PC-3 (cell line): ENCODE data around the gene TUBB6. TPM values are rescaled to one million over a fixed set of nuclear protein-coding genes. Genes with fewer than 3 reads are reported as not detected.

Source experiments
- ATAC-seq: fragments of 200-7000 bp; cut with Tn5 transposase; 2 replicates; pipeline ENCODE4 v1.9.1; 2020; ENCODE audit warnings: mild to moderate bottlenecking, moderate library complexity
- Bru-seq: library from RNA; stranded (reverse); fragments of 400-500 nt; gene quantifications from one replicate; lab custom pipeline; 2021; lab: Mats Ljungman, UMichigan
- BruChase-seq, 2 experiments: library from RNA; stranded (reverse); fragments of 400-500 nt; gene quantifications; one replicate each; lab custom pipeline; 2021; lab: Mats Ljungman, UMichigan
- BruUV-seq: library from RNA; stranded (reverse); fragments of 400-500 nt; replicated peaks from 2 replicates; lab custom pipeline; 2021; lab: Mats Ljungman, UMichigan
- CTCF ChIA-PET: fragments of 300-600 bp; sonication (Branson Sonifier 250); formaldehyde crosslinking; loops from one replicate; lab custom pipeline; 2022; ENCODE audit warnings: antibody characterized with exemption; lab: Charles Lee
- POLR2A ChIA-PET: fragments of 300-600 bp; sonication (Branson Sonifier 250); formaldehyde crosslinking; loops from one replicate; lab custom pipeline; 2022; ENCODE audit warnings: antibody characterized with exemption; ENCODE audit not compliant: unreplicated experiment; lab: Charles Lee
- DNase-seq: peaks from one replicate; pipeline ENCODE4 v3.0.0-alpha.2; 2015
- H2AFZ ChIP-seq: fragments of 300-600 bp; sonication (generic); 2 replicates; pipeline ENCODE4 v1.6.0; 2016; ENCODE audit warnings: antibody characterized with exemption, low read length
- H3F3A ChIP-seq: fragments of 300-600 bp; sonication (generic); one replicate; pipeline ENCODE4 v1.6.0; 2017; ENCODE audit warnings: antibody characterized with exemption, low read length, control low read depth, mild to moderate bottlenecking; ENCODE audit not compliant: unreplicated experiment
- H3K27ac ChIP-seq: fragments of 300-600 bp; sonication (generic); 2 replicates; pipeline ENCODE4 v1.5.1; 2016; ENCODE audit warnings: mild to moderate bottlenecking, low read length
- H3K27me3 ChIP-seq: fragments of 300-600 bp; sonication (generic); 2 replicates; pipeline ENCODE4 v1.6.1; 2016; ENCODE audit warnings: low read length, mixed read lengths
- H3K36me3 ChIP-seq: fragments of 300-600 bp; sonication (generic); 2 replicates; pipeline ENCODE4 v1.6.1; 2016; ENCODE audit warnings: low read depth, mixed run types, low read length, mixed read lengths
- H3K4me1 ChIP-seq: fragments of 300-600 bp; sonication (generic); 2 replicates; pipeline ENCODE4 v1.5.1; 2016; ENCODE audit warnings: low read length; ENCODE audit not compliant: insufficient read depth
- H3K4me2 ChIP-seq: fragments of 300-600 bp; sonication (generic); 2 replicates; pipeline ENCODE4 v1.6.0; 2016; ENCODE audit warnings: low read length
- H3K4me3 ChIP-seq: fragments of 300-600 bp; sonication (generic); 2 replicates; pipeline ENCODE4 v1.5.1; 2016; ENCODE audit warnings: mild to moderate bottlenecking, low read length, mixed read lengths
- H3K79me2 ChIP-seq: fragments of 300-600 bp; sonication (generic); 2 replicates; pipeline ENCODE4 v1.6.1; 2017; ENCODE audit warnings: low read length, mixed read lengths
- H3K9ac ChIP-seq: fragments of 300-600 bp; sonication (generic); 2 replicates; pipeline ENCODE4 v1.6.0; 2016; ENCODE audit warnings: mild to moderate bottlenecking, low read length
- H3K9me2 ChIP-seq: fragments of 300-600 bp; sonication (generic); replicated peaks from 2 replicates; pipeline ENCODE4 v1.6.1; 2016; ENCODE audit warnings: mixed run types, low read length, mixed read lengths
- H3K9me3 ChIP-seq: fragments of 300-600 bp; sonication (generic); 2 replicates; pipeline ENCODE4 v1.6.1; 2016; ENCODE audit warnings: low read length, mixed read lengths
- H4K20me1 ChIP-seq: fragments of 300-600 bp; sonication (generic); 2 replicates; pipeline ENCODE4 v1.6.1; 2016; ENCODE audit warnings: low read length, mixed read lengths
- EZH2 ChIP-seq: fragments of 300-600 bp; sonication (generic); IDR thresholded peaks from one replicate; pipeline ENCODE4 v1.6.1; 2017; ENCODE audit warnings: antibody characterized with exemption, mild to moderate bottlenecking, low read length; ENCODE audit not compliant: unreplicated experiment
- EZH2phosphoT487 ChIP-seq: fragments of 300-600 bp; sonication (generic); IDR thresholded peaks from 2 replicates; pipeline ENCODE4 v1.6.1; 2018; ENCODE audit warnings: mild to moderate bottlenecking, antibody characterized with exemption, low read length, borderline replicate concordance
- intact Hi-C: fragments of 100-400 bp; cut with micrococcal nuclease; formaldehyde crosslinking; loops from 2 replicates; pipeline ENCODE4 v1.9.0; 2023
- long read RNA-seq: library from polyadenylated mRNA; unstranded; transcript quantifications from one replicate; pipeline ENCODE4 v2.0.0, GENCODE V29; 2021; ENCODE audit not compliant: unreplicated experiment
- total RNA-seq: library from RNA; depleted of rRNA; stranded (reverse); fragments of >200 nt; gene quantifications from 2 replicates; pipeline ENCODE4 v1.2.3, GENCODE V29; 2014; rRNA removed
- TF ChIP-seq, protein P1 (sequence below): fragments of 300-600 bp; sonication (generic); conservative IDR thresholded peaks from 2 replicates; pipeline ENCODE4 v1.5.1; 2017; ENCODE audit warnings: antibody characterized with exemption, low read depth, mild to moderate bottlenecking, low read length

TUBB6 gene
- total RNA-seq (191 and 232 TPM in 2 replicates), Bru-seq, nascent RNA (percentile 58 among the genes with signal in this experiment), BruChase-seq, experiment 1, labeled RNA remaining after a 6-hour chase (percentile 61 among the genes with signal in this experiment), BruChase-seq, experiment 2, labeled RNA remaining after a 2-hour chase (percentile 55 among the genes with signal in this experiment)
- long read RNA-seq, transcript TUBB6-201 (4 exons, 2,064 nt) = major isoform, 11 of 39 reads
- long read RNA-seq, transcript TUBB6-202 (3 exons, 2,163 nt) = minor isoform, 6 of 39 reads
- long read RNA-seq, partial matches to known transcripts = 1 of 39 reads
- long read RNA-seq, other reads (novel, unspliced or antisense) = 18 of 39 reads

DNA sequence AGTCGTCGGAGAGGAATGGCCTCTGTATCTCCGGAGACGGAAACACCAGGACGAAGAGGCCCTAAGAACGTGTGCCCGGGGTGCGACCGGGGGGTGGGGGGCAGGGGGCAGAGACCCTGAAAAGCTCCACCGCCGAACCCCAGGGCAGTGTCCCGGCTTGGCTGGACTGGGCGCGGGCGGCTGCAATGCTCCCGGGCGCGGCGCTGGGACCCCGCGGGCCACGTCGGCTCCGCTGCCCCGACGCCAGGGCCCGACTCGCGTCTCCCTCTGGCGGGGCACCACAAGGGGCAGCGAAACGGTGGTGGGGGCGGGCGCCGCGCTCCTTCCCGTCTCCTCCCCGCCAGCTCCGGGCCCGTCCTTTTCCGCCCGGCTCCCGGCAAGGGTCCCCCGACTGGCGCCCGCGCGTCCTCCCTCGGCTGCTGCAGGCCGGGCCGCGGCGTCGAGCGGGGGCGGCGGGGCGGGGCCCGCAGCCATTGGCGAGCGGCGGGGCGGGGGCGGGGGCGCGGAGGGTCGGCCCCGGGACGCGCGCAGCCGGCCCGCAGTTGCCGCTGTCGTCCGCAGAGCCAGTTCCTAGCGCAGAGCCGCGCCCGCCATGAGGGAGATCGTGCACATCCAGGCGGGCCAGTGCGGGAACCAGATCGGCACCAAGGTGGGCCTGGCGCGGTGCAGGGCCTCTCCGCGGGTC lies at the start of gene TUBB6:
Gene TUBB6, plus strand, starts transcription at position 541 of the 685 bp plus-strand sequence. Its CDS starts 52 bp downstream, at position 593.
- no peak for TF ChIP-seq EZH2phosphoT487
- TF ChIP-seq, protein P1, sequence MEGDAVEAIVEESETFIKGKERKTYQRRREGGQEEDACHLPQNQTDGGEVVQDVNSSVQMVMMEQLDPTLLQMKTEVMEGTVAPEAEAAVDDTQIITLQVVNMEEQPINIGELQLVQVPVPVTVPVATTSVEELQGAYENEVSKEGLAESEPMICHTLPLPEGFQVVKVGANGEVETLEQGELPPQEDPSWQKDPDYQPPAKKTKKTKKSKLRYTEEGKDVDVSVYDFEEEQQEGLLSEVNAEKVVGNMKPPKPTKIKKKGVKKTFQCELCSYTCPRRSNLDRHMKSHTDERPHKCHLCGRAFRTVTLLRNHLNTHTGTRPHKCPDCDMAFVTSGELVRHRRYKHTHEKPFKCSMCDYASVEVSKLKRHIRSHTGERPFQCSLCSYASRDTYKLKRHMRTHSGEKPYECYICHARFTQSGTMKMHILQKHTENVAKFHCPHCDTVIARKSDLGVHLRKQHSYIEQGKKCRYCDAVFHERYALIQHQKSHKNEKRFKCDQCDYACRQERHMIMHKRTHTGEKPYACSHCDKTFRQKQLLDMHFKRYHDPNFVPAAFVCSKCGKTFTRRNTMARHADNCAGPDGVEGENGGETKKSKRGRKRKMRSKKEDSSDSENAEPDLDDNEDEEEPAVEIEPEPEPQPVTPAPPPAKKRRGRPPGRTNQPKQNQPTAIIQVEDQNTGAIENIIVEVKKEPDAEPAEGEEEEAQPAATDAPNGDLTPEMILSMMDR = no peak
- no peak for TF ChIP-seq EZH2
- ATAC-seq (peak; percentile 6), DNase-seq (no peak)
- Histone ChIP-seq H3K79me2 (peaks cover 8% of the 10 kb centered on the region; the same call in 1 of the 2 replicates), H3K9me3 (peaks cover 9% of the 10 kb centered on the region; the same call in 1 of the 2 replicates), H3K27ac (peak within 1 kb of the TSS; percentile 78), H3F3A (no peaks in the 10 kb centered on the region), H3K4me1 (peaks cover 22% of the 10 kb centered on the region), H3K9ac (peak within 1 kb of the TSS; percentile 86), H3K4me2 (peak within 1 kb of the TSS; percentile 92), H2AFZ (peak within 1 kb of the TSS; percentile 75), H3K4me3 (peak within 1 kb of the TSS; percentile 71), H3K9me2 (no peaks in the 10 kb centered on the region), H4K20me1 (no peaks in the 10 kb centered on the region), H3K27me3 (no peaks in the 10 kb centered on the region), H3K36me3 (peaks cover 11% of the 10 kb centered on the region)
- ChIA-PET POLR2A (no interaction called here), CTCF (no interaction called here)
- BruUV-seq = no TSS peak
- intact Hi-C loops = loop anchor here (1.0 kb wide), 1 partner anchor 20 kb away; no protein-coding TSS in a partner anchor

DNA sequence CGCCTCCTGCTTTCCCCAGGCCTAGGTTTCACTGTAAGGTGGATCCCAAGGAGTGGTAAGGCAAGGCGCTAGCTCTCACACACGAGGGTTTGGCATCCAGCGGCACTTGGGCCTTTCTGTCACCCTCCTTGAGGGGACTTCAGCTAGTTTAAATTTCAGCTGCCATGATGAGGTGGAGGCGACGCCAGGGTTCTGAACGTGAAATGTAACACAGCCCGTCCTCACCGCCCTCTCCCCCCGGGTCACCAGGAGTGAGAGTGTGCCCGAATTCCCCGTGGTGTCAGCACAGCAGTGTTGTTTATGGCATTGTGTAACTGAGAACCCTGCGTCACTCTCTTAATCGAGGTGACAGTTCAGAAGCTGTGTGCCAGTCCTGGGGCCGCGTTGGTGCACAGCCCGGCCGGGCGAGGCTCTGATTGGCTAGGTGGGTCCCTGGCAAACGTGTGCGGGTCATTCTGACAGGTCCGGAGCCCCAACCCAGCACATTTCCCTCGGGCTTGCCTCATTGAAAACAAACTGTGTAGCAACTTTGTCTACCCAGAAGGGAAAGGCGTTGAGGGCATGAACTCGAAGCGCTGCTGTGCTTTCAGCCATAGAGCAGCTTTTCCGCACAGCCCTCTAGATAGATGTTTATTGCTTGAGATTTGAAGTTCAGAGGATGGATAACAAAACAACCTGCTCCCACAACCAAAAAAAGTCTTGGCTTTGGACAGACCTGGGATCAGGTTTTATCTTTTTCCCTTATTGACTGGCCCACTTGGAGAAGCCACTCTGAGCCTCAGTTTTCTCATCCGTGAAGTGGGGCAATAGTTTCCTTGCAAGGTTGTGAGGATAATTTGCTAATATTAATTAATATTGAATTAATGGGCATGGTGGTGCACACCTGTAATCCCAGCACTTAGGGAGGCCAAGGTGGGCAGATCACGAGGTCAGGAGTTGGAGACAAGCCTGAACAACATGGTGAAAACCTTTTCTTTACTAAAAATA lies 49.0 kb upstream of the TUBB6 start:
- ChIA-PET POLR2A (no interaction called here), CTCF (no interaction called here)
- Histone ChIP-seq H3K9me3 (no peaks in the 10 kb centered on the region), H3K9me2 (no peaks in the 10 kb centered on the region), H3K27ac (no peak overlapping the region), H3K79me2 (no peaks in the 10 kb centered on the region), H3K4me2 (no peak overlapping the region), H2AFZ (no peak overlapping the region), H3K4me1 (peaks cover 31% of the 10 kb centered on the region), H3K9ac (no peak overlapping the region), H4K20me1 (no peaks in the 10 kb centered on the region), H3K27me3 (no peaks in the 10 kb centered on the region), H3K36me3 (no peaks in the 10 kb centered on the region), H3F3A (peaks cover 5% of the 10 kb centered on the region), H3K4me3 (no peak overlapping the region)
- no TSS peak for BruUV-seq
- DNase-seq = no peak
- TF ChIP-seq, protein P1 = no peak
- no peak for TF ChIP-seq EZH2phosphoT487
- no peak for TF ChIP-seq EZH2
- intact Hi-C loops = no loop called here
- no peak for ATAC-seq
